Measurements from ENCODE around the gene ZNF845. TPM values are rescaled to one million over a fixed set of nuclear protein-coding genes. Genes with fewer than 3 reads are reported as not detected.

The ZNF845 gene
- total and polyA plus RNA-seq, 2 experiments from 2014 or later: 4.4 to 4.5 TPM

DNA sequence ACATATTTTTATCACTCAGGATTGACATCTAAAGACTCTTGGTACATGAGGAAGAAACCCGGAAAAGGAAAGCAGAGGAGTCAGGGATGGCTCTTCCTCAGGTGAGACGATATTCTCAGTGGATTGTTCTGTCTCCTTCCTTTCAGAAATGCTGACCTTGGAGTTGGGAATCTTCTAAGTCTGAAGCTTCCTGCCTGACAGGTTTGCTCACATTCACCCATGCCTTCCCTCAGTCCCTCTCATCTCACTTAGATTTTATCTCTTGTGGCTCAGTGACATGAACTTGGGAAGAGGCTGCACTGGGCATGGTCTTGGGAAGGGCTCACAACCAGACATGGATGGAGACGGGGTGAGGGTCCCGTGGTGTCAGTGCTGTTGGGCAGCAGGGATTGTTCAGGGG lies 38.6 kb downstream of the ZNF845 start:
- H3K27ac ChIP-seq: no peak overlapping the region
- no peaks in the 10 kb centered on the region for H3K4me1 ChIP-seq (ENCODE audit: low read depth)
- H3K4me3 ChIP-seq: no peak overlapping the region
- H3K27me3 ChIP-seq: no peaks in the 10 kb centered on the region
- DNase-seq (ENCODE audit: low read depth in 1 of 2, low spot score in 1 of 2): no peak
- no peaks in the 10 kb centered on the region for H3K9me3 ChIP-seq (ENCODE audit: low read depth)
- no peaks in the 10 kb centered on the region for H3K36me3 ChIP-seq
- TF ChIP-seq, protein P1, sequence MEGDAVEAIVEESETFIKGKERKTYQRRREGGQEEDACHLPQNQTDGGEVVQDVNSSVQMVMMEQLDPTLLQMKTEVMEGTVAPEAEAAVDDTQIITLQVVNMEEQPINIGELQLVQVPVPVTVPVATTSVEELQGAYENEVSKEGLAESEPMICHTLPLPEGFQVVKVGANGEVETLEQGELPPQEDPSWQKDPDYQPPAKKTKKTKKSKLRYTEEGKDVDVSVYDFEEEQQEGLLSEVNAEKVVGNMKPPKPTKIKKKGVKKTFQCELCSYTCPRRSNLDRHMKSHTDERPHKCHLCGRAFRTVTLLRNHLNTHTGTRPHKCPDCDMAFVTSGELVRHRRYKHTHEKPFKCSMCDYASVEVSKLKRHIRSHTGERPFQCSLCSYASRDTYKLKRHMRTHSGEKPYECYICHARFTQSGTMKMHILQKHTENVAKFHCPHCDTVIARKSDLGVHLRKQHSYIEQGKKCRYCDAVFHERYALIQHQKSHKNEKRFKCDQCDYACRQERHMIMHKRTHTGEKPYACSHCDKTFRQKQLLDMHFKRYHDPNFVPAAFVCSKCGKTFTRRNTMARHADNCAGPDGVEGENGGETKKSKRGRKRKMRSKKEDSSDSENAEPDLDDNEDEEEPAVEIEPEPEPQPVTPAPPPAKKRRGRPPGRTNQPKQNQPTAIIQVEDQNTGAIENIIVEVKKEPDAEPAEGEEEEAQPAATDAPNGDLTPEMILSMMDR (IDR thresholded peaks at IDR 0.05; ENCODE audit: low read depth, low read length): no peak

DNA sequence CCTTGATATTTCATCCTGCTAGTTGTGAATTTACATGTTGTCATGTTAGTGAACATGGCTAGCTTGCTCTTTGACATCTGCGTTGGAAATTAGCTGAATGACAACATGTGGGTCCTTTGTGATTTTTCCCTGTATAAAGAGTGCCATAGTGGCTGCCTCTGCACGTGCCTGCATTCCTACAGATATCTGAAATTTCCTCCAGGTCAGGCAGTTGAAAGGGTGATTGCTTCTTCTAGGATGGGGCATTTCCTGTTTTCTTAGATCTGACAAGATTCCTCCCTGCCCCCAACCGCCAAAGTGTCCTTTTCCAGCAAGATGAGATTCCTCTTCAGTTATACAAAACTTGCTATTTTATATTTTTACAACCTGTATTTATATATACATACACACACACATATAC lies 40.7 kb downstream of the ZNF845 start:
- no peaks in the 10 kb centered on the region for H3K36me3 ChIP-seq
- TF ChIP-seq, protein P1 (IDR thresholded peaks at IDR 0.05; ENCODE audit: low read depth, low read length): no peak
- no peaks in the 10 kb centered on the region for H3K27me3 ChIP-seq
- H3K27ac ChIP-seq: no peak overlapping the region
- H3K4me1 ChIP-seq (ENCODE audit: low read depth): no peaks in the 10 kb centered on the region
- DNase-seq (ENCODE audit: low read depth in 1 of 2, low spot score in 1 of 2): no peak
- H3K9me3 ChIP-seq (ENCODE audit: low read depth): no peaks in the 10 kb centered on the region
- H3K4me3 ChIP-seq: no peak overlapping the region

DNA sequence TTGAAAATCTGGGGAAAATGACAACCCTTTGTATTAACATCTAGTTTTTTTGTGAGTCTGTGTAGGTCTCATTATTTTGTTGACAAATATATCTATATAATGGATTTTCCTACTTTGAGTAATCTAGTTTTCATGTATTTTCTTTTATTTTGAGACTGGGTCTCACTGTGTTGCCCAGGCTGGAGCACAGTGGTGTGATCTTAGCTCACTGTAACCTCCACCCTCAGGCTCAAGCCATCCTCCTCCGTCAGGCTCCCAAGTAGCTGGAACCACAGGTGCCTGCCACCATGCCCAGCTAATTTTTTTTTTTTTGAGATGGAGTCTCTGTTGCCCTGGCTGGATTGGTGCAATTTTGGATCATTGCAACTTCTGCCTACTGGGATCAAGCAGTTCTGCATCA lies 41.2 kb downstream of the ZNF845 start:
- H3K27ac ChIP-seq: no peak overlapping the region

GRCh38 chr19:53381376-53381775 lies 47.8 kb downstream of the ZNF845 start:
- Histone ChIP-seq H3K9me3 (ENCODE audit: low read depth) (no peaks in the 10 kb centered on the region), H3K4me3 (no peak overlapping the region), H3K4me1 (ENCODE audit: low read depth) (no peaks in the 10 kb centered on the region), H3K27me3 (no peaks in the 10 kb centered on the region), H3K36me3 (peaks cover 8% of the 10 kb centered on the region), H3K27ac (no peak overlapping the region)
- DNase-seq (ENCODE audit: low read depth in 1 of 2, low spot score in 1 of 2): no peak
- TF ChIP-seq, protein P1 (IDR thresholded peaks at IDR 0.05; ENCODE audit: low read depth, low read length): no peak

More for the DNA sequence above, 41.2 kb downstream of the ZNF845 start:
- Histone ChIP-seq H3K27me3 (no peaks in the 10 kb centered on the region), H3K9me3 (ENCODE audit: low read depth) (no peaks in the 10 kb centered on the region), H3K4me3 (no peak overlapping the region), H3K36me3 (no peaks in the 10 kb centered on the region), H3K4me1 (ENCODE audit: low read depth) (no peaks in the 10 kb centered on the region)
- TF ChIP-seq, protein P1 (IDR thresholded peaks at IDR 0.05; ENCODE audit: low read depth, low read length): no peak
- DNase-seq (ENCODE audit: low read depth in 1 of 2, low spot score in 1 of 2): no peak

DNA sequence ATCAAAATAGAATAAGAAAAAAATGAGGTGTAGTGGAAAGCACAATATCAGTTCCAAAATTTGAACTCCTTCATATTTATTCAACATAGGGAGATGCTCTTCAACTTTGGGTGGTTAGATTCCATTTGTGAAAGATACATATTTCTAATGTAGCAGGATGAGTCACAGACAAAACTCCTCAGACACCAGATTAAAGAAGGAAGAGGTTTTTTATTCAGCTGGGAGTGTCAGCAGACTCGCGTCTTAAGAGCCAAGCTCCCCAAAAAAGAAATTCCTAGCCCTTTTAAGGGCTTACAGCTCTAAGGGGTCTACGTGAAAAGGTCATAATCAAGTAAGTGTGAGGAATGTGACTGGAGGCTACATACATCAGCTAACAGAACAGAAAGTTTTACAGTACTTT lies 54.6 kb downstream of the ZNF845 start:
- TF ChIP-seq, protein P1 (IDR thresholded peaks at IDR 0.05; ENCODE audit: low read depth, low read length): no peak
- no peak for DNase-seq (ENCODE audit: low read depth in 1 of 2, low spot score in 1 of 2)
- Histone ChIP-seq H3K4me3 (no peak overlapping the region), H3K4me1 (ENCODE audit: low read depth) (no peaks in the 10 kb centered on the region), H3K9me3 (ENCODE audit: low read depth) (no peaks in the 10 kb centered on the region), H3K36me3 (no peaks in the 10 kb centered on the region), H3K27me3 (no peaks in the 10 kb centered on the region), H3K27ac (no peak overlapping the region)

DNA sequence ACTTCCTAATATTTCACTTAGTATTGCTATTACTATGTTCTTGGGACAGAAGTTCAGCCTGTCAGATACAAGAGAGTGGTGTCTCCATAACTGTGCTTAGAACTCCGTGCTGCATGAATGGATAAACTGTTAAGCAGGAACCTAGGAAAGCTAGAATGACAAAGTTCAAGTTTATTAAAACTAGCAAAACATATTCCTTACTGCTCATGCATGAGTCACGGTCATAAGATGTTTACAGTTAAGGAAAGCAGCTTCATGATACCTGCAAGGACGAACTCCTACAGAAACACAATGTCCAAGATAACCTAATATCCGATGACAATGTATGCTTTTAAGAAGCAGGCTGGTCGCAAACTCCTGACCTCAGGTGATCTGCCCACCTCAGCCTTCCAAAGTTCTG lies 55.4 kb downstream of the ZNF845 start:
- Histone ChIP-seq H3K27ac (no peak overlapping the region), H3K4me1 (ENCODE audit: low read depth) (no peaks in the 10 kb centered on the region), H3K27me3 (no peaks in the 10 kb centered on the region), H3K36me3 (no peaks in the 10 kb centered on the region), H3K9me3 (ENCODE audit: low read depth) (no peaks in the 10 kb centered on the region), H3K4me3 (no peak overlapping the region)
- TF ChIP-seq, protein P1 (IDR thresholded peaks at IDR 0.05; ENCODE audit: low read depth, low read length): no peak
- DNase-seq (ENCODE audit: low read depth in 1 of 2, low spot score in 1 of 2): no peak
